GM13976 (cell line): ENCODE measurements around the gene DNAJB6.

Experiments used
- DNase-seq: peaks from one replicate; pipeline ENCODE4 v3.0.0; 2012; ENCODE audit warnings: low spot score
- CTCF ChIP-seq: IDR thresholded peaks from 2 replicates; pipeline ENCODE4 v1.5.1; 2012; ENCODE audit warnings: borderline replicate concordance, mild to moderate bottlenecking; ENCODE audit not compliant: insufficient read depth; ENCODE audit errors: extremely low read depth, missing control alignments, control extremely low read depth
- in situ Hi-C: fragments of 300-500 bp; cut with MboI; formaldehyde crosslinking; loops from one replicate; pipeline ENCODE4 v1.12.0; 2022; ENCODE audit warnings: low sequenced_read_pairs, mixed read lengths, inconsistent platforms; ENCODE audit not compliant: unreplicated experiment

DNAJB6 gene

DNA sequence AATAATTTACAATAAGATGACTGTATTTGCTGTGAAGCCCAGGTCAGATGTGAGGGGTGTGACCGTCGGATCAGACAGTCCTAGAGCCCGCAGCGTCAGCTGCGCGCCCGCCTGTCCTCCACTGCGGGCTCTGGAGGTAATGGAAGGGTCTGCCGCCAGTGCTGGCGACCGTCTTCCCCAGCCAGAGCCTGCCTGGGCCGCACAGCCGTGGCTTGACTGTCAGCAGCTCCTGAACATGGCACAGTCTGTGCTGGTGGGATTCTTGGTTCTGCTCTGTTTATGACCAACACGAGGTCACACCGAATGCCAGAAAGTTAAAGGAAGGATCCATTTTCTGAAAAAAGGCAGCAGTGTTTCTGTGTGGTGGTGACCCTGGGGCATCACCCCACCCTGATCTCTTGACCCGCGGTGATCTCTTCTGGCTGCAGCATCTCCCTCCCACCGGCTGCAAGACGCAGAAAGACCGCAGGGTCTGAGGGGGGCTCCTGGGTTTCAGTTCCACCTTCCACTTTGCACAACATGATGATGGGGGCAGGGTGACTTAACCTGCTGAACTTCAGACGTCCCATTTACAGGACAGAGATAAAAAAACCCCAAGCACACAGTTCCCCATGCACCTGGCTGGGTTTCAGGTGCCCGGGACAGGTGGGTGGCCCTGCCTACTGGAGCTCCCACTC is 103.7 kb downstream of the DNAJB6 start:
- in situ Hi-C loops, result loop anchor here (25.0 kb wide), 1 partner anchor 847 kb away; no protein-coding TSS in a partner anchor
- no peak for DNase-seq
- TF ChIP-seq CTCF, result no peak

- DNase-seq, result no peak
- no peak for TF ChIP-seq CTCF
- in situ Hi-C loops, result loop anchor here (25.0 kb wide), 1 partner anchor 846 kb away; no protein-coding TSS in a partner anchor
Measured at GRCh38 chr7:157441023-157441399, 104.2 kb downstream of the DNAJB6 start.

- TF ChIP-seq CTCF, result no peak
- in situ Hi-C loops, result loop anchor here (25.0 kb wide), 1 partner anchor 845 kb away; no protein-coding TSS in a partner anchor
- no peak for DNase-seq
Measured at GRCh38 chr7:157442456-157442855, 105.7 kb downstream of the DNAJB6 start.

GRCh38 chr7:157442993-157443831 is 106.4 kb downstream of the DNAJB6 start:
- DNase-seq, result no peak
- in situ Hi-C loops, result loop anchor here (25.0 kb wide), 1 partner anchor 844 kb away; no protein-coding TSS in a partner anchor
- no peak for TF ChIP-seq CTCF

- DNase-seq, result no peak
- TF ChIP-seq CTCF, result no peak
- in situ Hi-C loops, result loop anchor here (25.0 kb wide), 1 partner anchor 843 kb away; no protein-coding TSS in a partner anchor
Measured at GRCh38 chr7:157444011-157444842, 107.4 kb downstream of the DNAJB6 start.

- in situ Hi-C loops, result loop anchor here (25.0 kb wide), 1 partner anchor 843 kb away; no protein-coding TSS in a partner anchor
- no peak for DNase-seq
Measured at GRCh38 chr7:157444843-157445135, 108.0 kb downstream of the DNAJB6 start.

More at GRCh38 chr7:157444843-157445135, 108.0 kb downstream of the DNAJB6 start:
- TF ChIP-seq CTCF, result no peak
